Heart left ventricle (tissue), 16 donors: ENCODE data around the gene SLX4IP. TPM values are rescaled to one million over a fixed set of nuclear protein-coding genes. Genes with fewer than 3 reads are reported as not detected.

Source experiments
- ATAC-seq, 4 donors: fragments of 200-7000 bp; cut with Tn5 transposase; one replicate each; pipeline ENCODE4 v1.9.1; 2020 to 2022; ENCODE audit warnings: moderate library complexity in 4 of 4, mild to moderate bottlenecking in 3 of 4, moderate number of reproducible peaks in 1 of 4
- DNase-seq, 5 donors: peaks; one replicate each; pipeline ENCODE4 v3.0.0-alpha.2; 2020
- H3K27ac ChIP-seq, 12 donors: fragments of 200-600 bp; sonication (generic) in 4 of 12; one replicate each; pipeline versions ENCODE4 v1.5.0 to v1.8.0; 2016 to 2022; ENCODE audit warnings: mild to moderate bottlenecking in 2 of 12
- H3K27me3 ChIP-seq, 9 donors: fragments of 200-600 bp; sonication (generic) in 2 of 9; one replicate each; pipeline versions ENCODE4 v1.5.1 to v1.8.0; 2016 to 2022; ENCODE audit warnings: mild to moderate bottlenecking in 3 of 9
- H3K36me3 ChIP-seq, 9 donors: fragments of 200-600 bp; sonication (generic) in 2 of 9; one replicate each; pipeline versions ENCODE4 v1.5.0 to v1.8.0; 2018 to 2022; ENCODE audit warnings: mild to moderate bottlenecking in 2 of 9
- H3K4me1 ChIP-seq, 12 donors: fragments of 200-600 bp; sonication (generic) in 4 of 12; one replicate each; pipeline versions ENCODE4 v1.5.0 to v1.8.0; 2016 to 2022; ENCODE audit warnings: mild to moderate bottlenecking in 3 of 12
- H3K4me3 ChIP-seq, 12 donors: fragments of 200-600 bp; sonication (generic) in 4 of 12; one replicate each; pipeline versions ENCODE4 v1.5.0 to v1.8.0; 2017 to 2022; ENCODE audit warnings: mild to moderate bottlenecking in 9 of 12, moderate library complexity in 4 of 12
- H3K9me3 ChIP-seq, 12 donors: fragments of 200-600 bp; sonication (generic) in 4 of 12; one replicate each; pipeline versions ENCODE4 v1.5.0 to v1.8.0; 2016 to 2022; ENCODE audit warnings: mild to moderate bottlenecking in 1 of 12
- CTCF ChIP-seq, 12 donors: fragments of 200-600 bp; sonication (generic) in 4 of 12; IDR thresholded peaks; one replicate each; pipeline versions ENCODE4 v1.5.0 to v1.8.0; 2018 to 2022; ENCODE audit warnings: antibody characterized with exemption in 12 of 12, mild to moderate bottlenecking in 5 of 12
- POLR2A ChIP-seq, 2 donors: fragments of 450-650 bp; IDR thresholded peaks; one replicate each; pipeline ENCODE4 v1.6.1; 2017; ENCODE audit warnings: antibody characterized with exemption in 2 of 2, mild to moderate bottlenecking in 2 of 2, moderate library complexity in 2 of 2
- WGBS, 4 donors: extraction: QIAGEN DNeasy Blood & Tissue Kit in 2 of 4; methylation state at CpG; one replicate each; pipeline versions ENCODE4 v1.1.5 to v1.1.7; 2013 to 2018; 5-methylcytosine and 5-hydroxymethylcytosine counted together
- intact Hi-C, 10 donors: fragments of 100-400 bp; cut with DNase I; formaldehyde crosslinking; loops; one replicate each; pipeline versions ENCODE4 v1.11.1 to v1.14.2; 2022
- polyA plus RNA-seq, 2 donors: library from polyadenylated mRNA; stranded (reverse); fragments of 200-250 nt; gene quantifications; one replicate each; pipeline ENCODE4 v1.2.3, GENCODE V29; 2013
- total RNA-seq, 9 donors: library from RNA; depleted of rRNA in 2 of 9; stranded (reverse); fragments of >200 nt in 2 of 9; fragmentation: NEBNext Ultra II Directional in 3 of 9; extraction: Animal tissue kit (Norgen Biotek cat#: 25700) in 3 of 9; gene quantifications; one replicate each; pipeline versions ENCODE4 v1.1.0 to v1.2.4, GENCODE V29; 2016 to 2023
- donor health status: ischemic (EF 13 %, LVEDD 7.1; RV severe dilation, severe dysfunction).
- donor health status: healthy with polysubstance abuse.
- donor health status: DM: no; HTN: yes; CAD: no.
- donor health status: DM: no; HTN: no; CAD: no.
- donor health status: ischemic (EF 25% LVEDD 6.9; RV normal size, moderate dysfunction).
- donor health status: ischemic (EF 25% LVEDD 5.7; RV mildly dilated, moderate dysfunction).
- donor health status: healthy.
- donor health status: DM: yes; HTN: yes; CAD: no.
- donor health status: ischemic (EF 35%, LVEDD 5.7; RV mildly dilated, moderate dysfunction).
- donor health status: nonischemic (EF 11% LVEDD 7.7; RV severe dilation, severe dysfunction).
- donor health status: DM: yes; HTN: yes; CAD: no.
- donor health status: PGD.
- donor health status: ischemic (EF 29% LVEDD 5.4; RV normal size, mild dysfunction).
- donor health status: nonischemic (EF 23%, LVEDD 6.1; RV moderate dilation, normal function).

The SLX4IP gene
- total and polyA plus RNA-seq, 11 donors, result 1.1 to 4.3 (median 2.4) TPM

- Histone ChIP-seq H3K36me3 (no peaks in the 10 kb centered on the region), H3K4me1 (peaks cover 6 to 54% (median 35%) of the 10 kb centered on the region in 12 donors), H3K27me3 (no peaks in the 10 kb centered on the region), H3K27ac (peak overlapping the region; percentile 89 to 98 (median 92)), H3K4me3 (peak overlapping the region; percentile 47 to 97 (median 82)), H3K9me3 (no peaks in the 10 kb centered on the region)
- no peak for ATAC-seq
- intact Hi-C loops, result no loop called here
- TF ChIP-seq POLR2A (IDR thresholded peaks at IDR 0.05), result no peak
- no peak for TF ChIP-seq CTCF (IDR thresholded peaks at IDR 0.05)
- WGBS, 4 donors, result 49 to 55% (median 50%) methylated on average over 30 of the region's 30 CpGs
- peak in 1 of 5 donors; percentile 57 for DNase-seq
Observed at GRCh38 chr20:10433014-10433622, 2.0 kb upstream of the SLX4IP start.

- H3K4me3 ChIP-seq, result peak within 1 kb of the TSS; percentile 47 to 97 (median 82)
- H3K9me3 ChIP-seq, result no peaks in the 10 kb centered on the region
- DNase-seq (peak; percentile 92 to 96 (median 95)), ATAC-seq (peak; percentile 83 to 90 (median 87))
- 0 to 1% (median 0%) methylated on average over 28 to 73 of the region's 73 CpGs for WGBS, 4 donors
- peaks cover 6 to 51% (median 34%) of the 10 kb centered on the region in 12 donors for H3K4me1 ChIP-seq
- TF ChIP-seq POLR2A (IDR thresholded peaks at IDR 0.05) (peak in 1 of 2 donors; percentile 44), CTCF (IDR thresholded peaks at IDR 0.05) (peak in 2 of 12 donors; percentile 9 to 16)
- intact Hi-C loops, result loop anchor here in 2 of 10 donors (2.0 kb wide), 1 partner anchor 33 kb away; no protein-coding TSS in a partner anchor
- H3K27me3 ChIP-seq, result no peaks in the 10 kb centered on the region
- no peaks in the 10 kb centered on the region for H3K36me3 ChIP-seq
- peak within 1 kb of the TSS; percentile 89 to 98 (median 92) for H3K27ac ChIP-seq
Observed at GRCh38 chr20:10433623-10434466, 1.3 kb upstream of the SLX4IP start, which contains the start of gene MKKS. Gene MKKS, minus strand, starts transcription at chr20:10434222. Its CDS starts 20,708 bp downstream, at chr20:10413514.

GRCh38 chr20:10434467-10434831, 656 bp upstream of the SLX4IP start:
- TF ChIP-seq CTCF (IDR thresholded peaks at IDR 0.05) (no peak), POLR2A (IDR thresholded peaks at IDR 0.05) (peak; percentile 63 to 77)
- H3K36me3 ChIP-seq, result no peaks in the 10 kb centered on the region
- peak; percentile 91 to 95 (median 93) for ATAC-seq
- peaks cover 6 to 45% (median 28%) of the 10 kb centered on the region in 12 donors for H3K4me1 ChIP-seq
- no peaks in the 10 kb centered on the region for H3K9me3 ChIP-seq
- peak overlapping the region; percentile 89 to 98 (median 92) for H3K27ac ChIP-seq
- H3K27me3 ChIP-seq, result no peaks in the 10 kb centered on the region
- peak; percentile 92 to 95 (median 94) for DNase-seq
- peak overlapping the region; percentile 47 to 97 (median 82) for H3K4me3 ChIP-seq
- intact Hi-C loops, result loop anchor here in 2 of 10 donors (2.0 kb wide), 1 partner anchor 32 kb away; no protein-coding TSS in a partner anchor
- WGBS, 4 donors, result 0 to 1% (median 1%) methylated on average over 17 of the region's 17 CpGs
